OCI-LY1 (cell line): Measurements from ENCODE around the gene YPEL5.
"Not testable (repeated sequence)": the region's sequence is repeated elsewhere in the genome, so short reads cannot be mapped to it uniquely, and the experiment has no call there.

ENCODE experiments used
- H2AFZ ChIP-seq: fragments of 200-600 bp; sonication (generic), shearing (Covaris generic); 2 replicates; pipeline ENCODE4 v1.6.0; 2014; ENCODE audit warnings: antibody characterized with exemption, mild to moderate bottlenecking, low read length
- H3F3A ChIP-seq: fragments of 200-600 bp; sonication (generic), shearing (Covaris generic); 2 replicates; pipeline ENCODE4 v1.6.0; 2014; ENCODE audit warnings: mild to moderate bottlenecking, antibody characterized with exemption, low read length, moderate library complexity; ENCODE audit not compliant: insufficient read depth
- H3K27ac ChIP-seq: fragments of 200-600 bp; sonication (generic); 2 replicates; pipeline ENCODE4 v1.5.1; 2014; ENCODE audit warnings: low read length, mixed run types, mild to moderate bottlenecking, low read depth; ENCODE audit not compliant: poor library complexity, severe bottlenecking
- H3K27me3 ChIP-seq: fragments of 200-600 bp; sonication (generic); 2 replicates; pipeline ENCODE4 v1.6.0; 2014; ENCODE audit warnings: antibody characterized with exemption, mild to moderate bottlenecking, low read length, moderate library complexity; ENCODE audit not compliant: insufficient read depth
- H3K36me3 ChIP-seq: fragments of 200-600 bp; sonication (generic); 2 replicates; pipeline ENCODE4 v1.6.1; 2014; ENCODE audit warnings: mild to moderate bottlenecking, antibody characterized with exemption, low read length, moderate library complexity, mixed read lengths; ENCODE audit not compliant: insufficient read depth
- H3K4me1 ChIP-seq: fragments of 200-600 bp; sonication (generic); 2 replicates; pipeline ENCODE4 v1.5.1; 2014; ENCODE audit warnings: mild to moderate bottlenecking, low read length, moderate library complexity; ENCODE audit not compliant: insufficient read depth, severe bottlenecking
- H3K4me2 ChIP-seq: fragments of 200-600 bp; sonication (generic), shearing (Covaris generic); 2 replicates; pipeline ENCODE4 v1.6.1; 2014; ENCODE audit warnings: low read length
- H3K4me3 ChIP-seq: fragments of 200-600 bp; sonication (generic); 2 replicates; pipeline ENCODE4 v1.5.1; 2014; ENCODE audit warnings: low read length, low read depth, mild to moderate bottlenecking, mixed read lengths; ENCODE audit not compliant: poor library complexity, severe bottlenecking
- H3K79me2 ChIP-seq: fragments of 200-600 bp; shearing (Covaris generic); 2 replicates; pipeline ENCODE4 v1.6.1; 2016; ENCODE audit warnings: mixed run types, low read length, mixed read lengths; ENCODE audit not compliant: insufficient read depth
- H3K9ac ChIP-seq: fragments of 200-600 bp; sonication (generic), shearing (Covaris generic); 2 replicates; pipeline ENCODE4 v1.6.1; 2014; ENCODE audit warnings: mild to moderate bottlenecking, low read length, mixed read lengths
- H3K9me2 ChIP-seq: fragments of 200-600 bp; sonication (generic), shearing (Covaris generic); 2 replicates; pipeline ENCODE4 v1.6.1; 2014; ENCODE audit warnings: low read depth, mild to moderate bottlenecking, low read length, mixed read lengths
- H3K9me3 ChIP-seq: fragments of 200-600 bp; shearing (Covaris generic); 2 replicates; pipeline ENCODE4 v1.6.1; 2014; ENCODE audit warnings: low read length, mixed read lengths
- H4K20me1 ChIP-seq: fragments of 200-600 bp; sonication (generic), shearing (Covaris generic); 2 replicates; pipeline ENCODE4 v1.6.0; 2016; ENCODE audit warnings: mild to moderate bottlenecking, low read length; ENCODE audit not compliant: insufficient read depth
- CTCF ChIP-seq: fragments of 200-600 bp; sonication (generic), shearing (Covaris generic); IDR thresholded peaks from 2 replicates; pipeline ENCODE4 v1.5.1; 2017; ENCODE audit warnings: mild to moderate bottlenecking, antibody characterized with exemption, low read length, moderate library complexity, mixed read lengths
- EZH2 ChIP-seq: fragments of 200-600 bp; sonication (generic), shearing (Covaris generic); IDR thresholded peaks from 2 replicates; pipeline ENCODE4 v1.8.0; 2017; ENCODE audit warnings: borderline replicate concordance, mixed run types, mild to moderate bottlenecking, antibody characterized with exemption, low read length, moderate library complexity, mixed read lengths

Gene YPEL5

GRCh38 chr2:30144260-30144659 lies 2.5 kb upstream of the YPEL5 start:
- no peak overlapping the region for H3K9ac ChIP-seq

GRCh38 chr2:30144951-30145350 lies 1.9 kb upstream of the YPEL5 start:
- not testable (repeated sequence) for H4K20me1 ChIP-seq
- peaks cover 29% of the 10 kb centered on the region for H3K4me1 ChIP-seq

More at GRCh38 chr2:30144260-30144659, 2.5 kb upstream of the YPEL5 start:
- no peak overlapping the region for H3K4me3 ChIP-seq
- no peaks in the 10 kb centered on the region for H3K79me2 ChIP-seq
- peaks cover 10% of the 10 kb centered on the region; the same call in 1 of the 2 replicates for H3F3A ChIP-seq
- H3K4me1 ChIP-seq: peaks cover 27% of the 10 kb centered on the region
- H3K36me3 ChIP-seq: no peaks in the 10 kb centered on the region
- no peaks in the 10 kb centered on the region for H3K9me2 ChIP-seq
- no peaks in the 10 kb centered on the region for H3K27me3 ChIP-seq
- H3K9me3 ChIP-seq: no peaks in the 10 kb centered on the region
- no peak overlapping the region for H3K27ac ChIP-seq
- H4K20me1 ChIP-seq: no peaks in the 10 kb centered on the region
- TF ChIP-seq CTCF (no peak), EZH2 (no peak)
- H2AFZ ChIP-seq: no peak overlapping the region
- H3K4me2 ChIP-seq: no peak overlapping the region

GRCh38 chr2:30145826-30146336 lies 926 bp upstream of the YPEL5 start:
- Histone ChIP-seq H3F3A (peaks cover 10% of the 10 kb centered on the region; the same call in 1 of the 2 replicates), H3K4me2 (peak overlapping the region; percentile 84), H3K27me3 (no peaks in the 10 kb centered on the region), H3K9ac (peak overlapping the region; percentile 35; the same call in 1 of the 2 replicates), H4K20me1 (no peaks in the 10 kb centered on the region), H3K9me2 (no peaks in the 10 kb centered on the region), H3K4me3 (peak overlapping the region; percentile 68), H3K27ac (no peak overlapping the region), H2AFZ (peak overlapping the region; percentile 98; the same call in 1 of the 2 replicates), H3K36me3 (no peaks in the 10 kb centered on the region), H3K4me1 (peaks cover 34% of the 10 kb centered on the region), H3K9me3 (no peaks in the 10 kb centered on the region), H3K79me2 (no peaks in the 10 kb centered on the region)
- TF ChIP-seq CTCF: no peak
- no peak for TF ChIP-seq EZH2

More at GRCh38 chr2:30144951-30145350, 1.9 kb upstream of the YPEL5 start:
- not testable (repeated sequence) for H2AFZ ChIP-seq, H3K4me2 ChIP-seq, H3K9ac ChIP-seq, H3K27ac ChIP-seq, H3K9me2 ChIP-seq, H3F3A ChIP-seq, H3K36me3 ChIP-seq, H3K79me2 ChIP-seq, H3K9me3 ChIP-seq, H3K27me3 ChIP-seq, H3K4me3 ChIP-seq

GRCh38 chr2:30147196-30147714 lies 448 bp downstream of the YPEL5 start:
- Histone ChIP-seq H4K20me1 (no peaks in the 10 kb centered on the region), H3K9me3 (no peaks in the 10 kb centered on the region), H3K4me1 (peaks cover 34% of the 10 kb centered on the region), H3K4me2 (peak overlapping the region; percentile 84), H3K9me2 (no peaks in the 10 kb centered on the region), H3K4me3 (peak overlapping the region; percentile 68), H2AFZ (no peak overlapping the region), H3K9ac (peak overlapping the region; percentile 68), H3K27ac (peak overlapping the region; percentile 22), H3K27me3 (no peaks in the 10 kb centered on the region), H3K79me2 (no peaks in the 10 kb centered on the region), H3F3A (peaks cover 10% of the 10 kb centered on the region; the same call in 1 of the 2 replicates), H3K36me3 (no peaks in the 10 kb centered on the region)
- TF ChIP-seq EZH2 (no peak), CTCF (no peak)
